GM21367 (cell line): Measurements from ENCODE around the gene SEMA3C.
"Not testable (repeated sequence)": the region's sequence is repeated elsewhere in the genome, so short reads cannot be mapped to it uniquely, and the experiment has no call there.

Experiments
- ATAC-seq: cut with Tn5 transposase; IDR thresholded peaks from one replicate; pipeline ENCODE4 v1.9.1; 2021; ENCODE audit not compliant: unreplicated experiment

The SEMA3C gene

DNA sequence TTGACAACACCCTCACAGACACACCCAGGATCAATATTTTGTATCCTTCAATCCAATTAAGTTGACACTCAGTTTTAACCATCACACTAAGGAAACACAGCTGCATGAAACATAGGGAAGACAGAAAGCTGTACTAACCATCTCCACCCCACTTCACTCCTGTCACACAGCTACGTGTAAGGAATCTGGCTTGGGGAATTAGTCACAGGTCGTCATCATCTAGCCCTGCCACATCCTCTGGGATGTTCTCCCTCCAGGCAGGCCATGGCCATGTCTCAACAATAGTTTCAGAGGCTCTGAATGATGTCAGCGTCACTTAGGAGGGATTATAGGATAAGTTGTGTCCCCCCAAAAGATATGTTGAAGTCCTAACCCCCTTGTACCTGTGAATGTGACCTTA is 10.8 kb upstream of the SEMA3C start:
- no peak for ATAC-seq

DNA sequence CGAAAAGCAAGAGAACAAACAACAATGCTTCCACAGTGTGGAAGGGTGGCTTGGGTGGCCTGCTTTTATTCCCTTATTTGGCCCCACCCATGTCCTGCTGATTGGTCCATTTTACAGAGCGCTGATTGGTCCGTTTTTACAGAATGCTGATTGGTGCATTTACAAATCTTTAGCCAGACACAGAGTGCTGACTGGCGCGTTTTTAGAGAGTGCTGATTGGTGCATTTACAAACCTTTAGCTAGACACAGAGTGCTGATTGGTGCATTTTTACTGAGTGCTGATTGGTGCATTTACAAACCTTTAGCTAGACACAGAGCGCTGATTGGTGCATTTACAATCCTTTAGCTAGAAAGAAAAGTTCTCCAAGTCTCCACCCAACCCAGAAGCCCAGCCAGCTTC is 8.1 kb upstream of the SEMA3C start:
- not testable (repeated sequence) for ATAC-seq

DNA sequence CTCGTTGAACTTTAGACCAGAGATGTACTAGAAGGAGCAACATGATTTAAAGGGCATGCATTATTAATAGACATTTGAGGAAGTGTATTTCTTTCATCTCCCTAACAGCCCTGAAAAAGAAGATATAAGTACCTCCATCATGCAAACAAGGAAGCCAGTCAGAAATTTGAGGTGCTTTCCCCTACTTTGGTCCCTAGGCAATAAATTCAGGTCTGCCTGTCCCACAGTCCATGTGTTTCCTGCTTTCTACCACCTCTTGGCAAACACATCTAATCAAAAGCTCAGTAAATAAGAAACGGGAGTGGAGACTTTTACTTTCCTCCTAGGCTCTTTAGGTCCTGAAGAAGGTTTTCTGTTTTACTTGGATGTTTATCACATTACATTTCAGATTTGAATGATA is 5.2 kb upstream of the SEMA3C start:
- ATAC-seq, result no peak

DNA sequence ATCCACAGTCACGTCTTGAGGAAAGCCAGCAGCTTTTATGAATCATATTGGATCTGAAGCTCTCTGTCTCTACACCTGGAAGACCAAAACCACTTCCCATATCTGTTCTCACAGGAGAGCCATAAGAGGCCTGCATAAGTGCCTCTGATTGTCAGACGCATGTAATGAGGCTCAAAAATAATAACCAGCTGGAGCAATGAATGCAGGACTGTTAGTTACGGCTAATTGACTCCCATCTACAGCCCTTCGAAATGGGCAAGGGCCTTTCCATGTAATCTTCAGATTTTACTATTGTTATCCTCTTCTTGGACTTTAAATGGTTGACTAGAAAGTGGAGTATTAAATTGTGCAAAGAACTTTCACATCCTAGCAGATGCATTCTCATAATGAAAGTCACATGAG is 4.4 kb upstream of the SEMA3C start:
- ATAC-seq, result no peak

DNA sequence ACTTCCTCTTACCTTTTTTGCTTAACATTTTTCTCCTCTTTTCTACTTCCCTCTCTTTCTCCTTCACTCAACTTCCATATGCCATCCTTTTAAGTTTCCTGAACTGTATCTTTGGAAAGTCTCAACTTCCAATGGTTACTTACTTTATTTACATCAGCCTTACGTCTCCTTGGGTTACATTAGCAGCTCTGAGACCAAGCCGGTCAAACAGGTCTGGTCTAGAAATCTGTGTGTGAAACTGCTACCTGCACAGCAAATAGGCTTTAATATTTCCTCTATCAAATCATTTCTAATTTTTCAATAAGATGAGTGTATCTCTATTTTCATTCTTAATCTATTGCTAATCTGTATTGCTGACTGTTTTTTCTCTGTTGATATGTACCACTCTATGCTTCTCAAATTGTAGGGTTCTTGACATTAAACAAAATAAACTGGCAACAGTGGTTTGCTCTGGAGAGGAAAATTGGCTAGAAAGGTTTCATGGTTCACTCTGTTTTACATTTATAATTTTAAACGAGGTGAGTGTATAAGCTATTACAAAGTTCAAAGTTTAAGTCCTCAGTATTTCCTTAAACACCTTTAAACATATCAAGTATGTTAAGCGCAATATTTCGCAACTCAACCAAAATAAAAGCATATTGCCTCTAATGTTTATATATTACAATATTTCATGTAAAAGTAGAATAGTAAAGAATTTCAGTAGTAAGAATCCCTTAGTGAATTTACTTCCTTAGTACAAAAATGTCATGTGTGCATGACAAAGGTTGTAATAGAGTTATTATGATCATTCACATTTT is 3.6 kb upstream of the SEMA3C start:
- no peak for ATAC-seq

DNA sequence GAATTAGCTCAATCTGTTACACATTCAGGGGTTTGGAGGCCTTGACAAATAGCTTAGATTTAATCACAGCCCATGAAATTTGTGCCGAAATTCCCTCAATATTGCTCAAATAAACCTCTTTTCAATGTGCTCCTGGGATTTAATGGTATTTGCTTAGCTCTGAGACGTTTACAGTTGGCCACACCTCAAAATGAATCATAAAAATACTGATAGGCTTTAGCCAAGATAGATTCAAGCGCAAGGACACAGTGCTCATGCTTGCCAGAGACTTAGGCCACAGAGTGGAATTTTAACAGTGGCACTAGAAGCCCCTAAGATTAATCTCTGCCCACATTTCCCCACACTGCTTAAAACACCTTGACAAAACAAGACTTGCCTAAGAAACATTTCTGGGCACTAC is 2.3 kb upstream of the SEMA3C start:
- no peak for ATAC-seq

DNA sequence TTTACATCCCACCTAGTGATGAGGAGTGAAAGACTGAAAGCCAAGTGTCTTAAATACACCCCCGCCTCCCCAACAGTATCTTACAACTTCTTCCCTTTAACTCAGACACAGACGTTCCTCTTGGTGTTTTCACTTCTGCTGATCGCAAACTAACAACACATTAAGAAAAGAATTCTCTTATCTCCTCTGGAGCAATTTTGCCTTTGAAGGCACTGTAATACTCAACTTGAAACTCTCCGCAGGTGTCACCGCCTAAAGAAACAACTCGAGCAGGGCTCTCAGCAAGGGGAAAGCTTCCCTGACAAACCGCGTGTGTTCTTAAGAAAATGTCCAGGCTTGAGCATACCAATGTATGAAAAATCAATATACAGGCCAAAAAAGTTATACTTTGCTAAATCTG is 452 bp downstream of the SEMA3C start:
- ATAC-seq, result no peak

DNA sequence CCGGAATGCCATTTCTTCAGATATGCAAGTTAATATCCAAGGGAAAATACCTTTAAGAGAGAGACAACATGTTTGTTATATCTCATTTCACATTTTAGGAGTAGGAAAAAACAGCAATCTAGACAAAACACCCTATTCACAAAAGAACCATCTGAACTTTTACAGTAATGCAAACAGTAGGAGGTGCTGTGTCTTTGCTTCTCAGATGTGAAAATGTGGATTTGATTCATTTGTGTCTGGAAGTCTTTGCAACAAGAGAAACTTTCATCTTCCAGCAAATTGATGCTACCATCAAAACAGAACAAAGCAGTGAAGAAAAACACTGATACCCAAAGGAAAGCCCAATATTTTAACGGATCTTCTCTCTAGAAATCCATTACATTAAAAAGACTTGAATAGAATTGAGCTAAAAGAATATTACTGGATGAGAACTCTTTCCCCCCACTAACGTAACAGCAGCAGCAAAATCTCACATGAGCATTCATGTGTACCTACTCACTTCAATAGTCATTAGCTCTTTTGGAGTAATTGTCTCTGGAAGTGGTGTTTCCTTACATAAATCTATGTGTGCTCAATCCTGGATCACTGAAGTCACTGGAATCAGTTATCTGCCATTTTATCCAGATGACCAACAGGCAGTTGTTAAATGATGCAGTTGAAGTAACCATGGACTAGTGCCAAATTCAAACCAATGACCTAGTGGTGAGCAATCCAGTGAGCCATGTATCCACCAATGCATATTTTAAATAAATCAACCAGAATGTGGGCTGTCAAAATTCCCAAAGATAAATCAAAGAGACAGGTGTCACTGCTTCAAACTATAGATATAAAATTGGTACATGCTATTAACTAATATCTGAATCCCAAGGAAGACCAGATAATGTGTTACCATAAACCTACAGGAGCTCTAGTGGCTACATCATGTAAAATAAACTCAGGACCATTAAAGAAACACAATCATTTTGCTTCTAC is 1.8 kb downstream of the SEMA3C start:
- no peak for ATAC-seq

DNA sequence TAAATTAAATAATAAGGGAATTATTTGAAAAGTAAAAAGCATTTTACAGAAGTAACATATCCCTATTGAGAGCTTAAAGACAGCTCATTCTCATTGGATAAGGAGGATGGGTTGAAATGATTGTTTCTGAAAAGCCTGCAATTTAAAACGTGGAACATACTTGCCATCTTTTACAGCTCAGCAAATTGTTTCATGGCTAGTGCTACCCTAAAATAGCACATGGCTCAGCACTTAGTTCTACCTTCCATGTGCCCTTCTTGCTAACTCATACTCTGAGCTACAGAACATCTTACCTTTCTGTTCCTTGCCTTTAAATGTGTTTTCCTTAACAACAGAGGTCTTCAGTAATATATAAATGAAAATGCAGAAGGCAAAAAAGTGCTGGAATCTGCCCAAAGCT is 8.6 kb downstream of the SEMA3C start:
- no peak for ATAC-seq

DNA sequence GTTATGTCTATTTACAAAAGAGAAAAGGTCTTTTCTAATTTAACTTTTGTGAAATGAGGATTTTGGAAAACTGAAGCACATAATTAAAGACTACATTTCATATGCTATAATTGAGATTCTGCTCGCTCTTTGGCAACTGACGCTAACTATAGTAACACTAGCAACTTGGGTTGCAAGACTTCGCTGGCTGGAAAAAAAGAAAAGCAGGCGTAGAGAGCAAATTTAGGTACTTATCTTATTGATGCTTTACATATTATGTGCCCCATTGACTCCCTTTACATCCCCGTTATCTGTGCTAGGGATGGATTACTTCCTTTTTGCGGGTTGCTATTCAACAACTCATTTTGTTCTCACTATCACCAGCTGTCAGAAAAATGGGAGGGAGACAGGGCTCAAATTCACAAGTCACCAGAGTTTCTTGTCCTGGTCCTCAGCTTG is 10.5 kb downstream of the SEMA3C start:
- ATAC-seq, result no peak

DNA sequence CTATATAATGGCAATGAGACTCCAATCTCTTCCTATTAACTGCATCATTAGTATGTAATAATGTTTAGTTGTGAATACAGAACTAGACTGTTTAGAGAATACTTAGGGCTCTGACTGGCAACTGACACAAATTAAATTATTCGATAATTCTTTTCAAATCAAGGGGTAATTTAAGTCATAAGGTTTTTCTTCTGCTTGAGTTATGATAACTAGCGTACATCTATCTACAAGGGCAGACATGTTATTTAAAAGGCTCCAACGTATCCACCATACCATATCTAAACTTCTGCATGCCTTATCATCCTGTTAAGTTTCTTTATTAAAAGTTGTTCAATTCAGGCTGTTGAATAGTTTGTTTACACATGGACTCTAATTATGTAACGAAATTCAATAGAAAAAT is 11.2 kb downstream of the SEMA3C start:
- ATAC-seq, result no peak

DNA sequence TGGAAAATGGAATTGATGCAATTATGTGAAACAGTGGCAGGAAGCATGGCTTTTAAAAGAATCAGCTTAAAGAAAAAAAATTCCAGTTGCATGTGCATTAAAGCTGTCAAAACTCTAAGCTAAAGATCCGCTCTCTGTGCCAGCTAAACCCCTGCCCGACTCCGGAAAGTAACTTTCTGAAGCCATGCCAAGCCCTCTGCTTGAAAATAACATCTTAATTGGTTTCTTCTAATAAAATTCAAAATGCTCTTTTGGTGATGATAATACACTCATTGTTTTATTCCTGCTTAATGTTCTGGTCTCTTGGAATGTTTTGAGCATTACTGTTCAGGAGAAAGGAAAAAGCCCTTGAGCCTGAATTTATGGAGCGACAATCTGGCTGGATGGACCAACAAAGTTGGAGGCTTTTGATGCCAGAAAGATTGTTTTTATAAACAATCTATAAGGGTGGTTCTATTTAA is 11.7 kb downstream of the SEMA3C start:
- ATAC-seq, result no peak

DNA sequence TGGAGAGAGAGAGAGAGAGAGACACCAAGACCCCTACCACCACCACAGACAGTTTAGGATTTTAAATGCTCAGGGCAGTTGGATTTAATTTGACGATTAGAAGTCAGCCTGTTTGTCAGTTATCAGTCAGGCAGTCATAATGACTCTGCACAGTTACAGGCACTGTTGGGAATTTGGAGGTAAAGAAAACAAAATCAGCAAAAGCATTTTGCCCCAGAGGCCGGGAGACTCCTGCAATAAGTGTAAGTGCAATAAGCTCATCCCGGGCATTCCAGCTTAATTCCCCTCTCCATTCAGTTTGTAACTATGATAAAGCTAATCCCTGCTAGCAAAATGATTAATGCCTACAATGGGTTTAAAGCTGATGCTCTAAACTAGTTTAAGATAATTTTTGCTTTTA is 13.5 kb downstream of the SEMA3C start:
- no peak for ATAC-seq

DNA sequence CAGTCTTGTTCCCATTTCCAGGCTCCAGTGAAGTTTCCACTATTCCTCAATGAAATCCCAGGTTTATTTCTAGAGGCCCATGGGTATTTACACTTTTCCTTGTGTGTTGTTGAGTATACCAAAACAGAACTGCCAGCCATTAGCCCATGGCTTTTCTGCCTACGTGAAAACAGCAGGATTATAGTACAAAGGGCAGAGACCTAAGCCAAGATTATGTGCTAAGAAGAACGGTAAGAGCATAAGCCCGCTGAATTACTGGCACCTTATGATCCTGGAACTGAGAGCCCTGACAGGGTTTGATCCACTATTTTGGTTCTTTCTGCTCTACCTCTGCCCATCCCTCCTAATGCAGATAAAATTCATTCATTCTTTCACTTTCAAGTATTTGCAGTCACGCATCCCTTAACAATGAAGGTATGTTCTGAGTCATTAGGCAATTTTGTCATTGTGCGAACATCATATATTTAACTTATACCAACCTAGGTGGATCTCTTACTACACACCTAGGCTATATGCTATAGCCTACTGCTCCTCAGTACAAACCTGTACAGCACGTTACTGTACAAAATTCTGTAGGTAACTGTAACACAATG is 16.0 kb downstream of the SEMA3C start:
- no peak for ATAC-seq

DNA sequence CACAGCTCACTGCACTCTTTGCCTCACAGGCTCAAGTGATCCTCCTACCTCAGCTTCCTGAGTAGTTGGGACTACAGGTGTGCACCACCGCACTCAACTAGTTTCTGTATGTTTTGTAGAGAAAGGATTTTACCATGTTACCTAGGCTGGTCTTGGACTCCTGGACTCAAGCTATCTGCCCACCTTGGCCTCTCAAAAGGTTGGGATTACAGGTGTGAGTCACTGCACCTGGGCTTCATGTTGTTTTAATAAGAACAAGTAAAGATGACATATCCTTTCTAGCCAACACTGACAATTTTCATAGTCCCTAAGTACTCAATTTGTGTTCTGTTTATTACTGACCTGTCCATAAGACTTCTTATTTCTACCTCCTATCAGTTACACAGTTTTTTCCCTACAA is 16.8 kb downstream of the SEMA3C start:
- no peak for ATAC-seq

DNA sequence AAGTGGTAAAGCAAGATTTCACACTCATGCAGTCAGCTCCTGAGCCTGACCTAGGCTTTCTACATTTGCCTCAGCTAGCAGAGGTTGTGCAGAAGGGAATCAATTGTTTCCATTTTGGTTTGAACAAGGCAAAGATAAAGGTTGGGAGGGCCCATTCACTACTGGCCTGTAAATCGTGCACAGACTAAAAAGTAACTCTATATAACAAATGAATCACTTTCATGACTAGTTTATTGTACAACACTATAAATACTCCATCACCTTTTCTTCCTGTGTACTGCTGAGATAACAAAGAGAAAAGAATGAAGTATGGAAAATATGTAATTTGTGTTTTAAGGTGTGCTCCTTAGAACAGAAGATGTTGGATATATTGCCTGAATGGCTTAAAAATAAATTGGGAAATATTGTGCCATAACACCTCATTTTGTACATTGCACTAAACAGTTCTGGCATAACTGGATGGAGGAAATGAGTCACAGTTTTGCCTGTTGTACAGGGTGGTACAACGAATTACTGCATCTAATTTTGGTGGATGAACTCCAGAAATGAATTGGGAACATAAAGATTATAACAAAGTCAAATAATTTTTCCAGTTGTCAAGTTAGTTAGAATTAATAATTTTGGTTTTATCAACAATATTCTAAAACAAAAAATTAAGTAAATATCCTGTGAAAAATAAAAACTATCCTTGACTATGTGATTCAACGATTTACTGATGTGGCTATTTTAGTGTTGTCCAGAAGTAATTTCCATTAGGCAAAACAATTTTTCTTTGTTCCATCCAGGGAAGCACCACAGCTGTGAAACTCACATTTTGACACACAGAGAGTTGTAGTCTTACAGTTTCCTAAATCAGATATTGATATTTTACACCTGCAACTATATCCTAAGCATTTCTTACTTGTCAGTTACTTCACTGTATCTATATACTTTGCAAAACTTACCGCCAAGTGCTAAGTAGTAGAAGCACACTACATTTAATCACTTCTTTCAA is 18.0 kb downstream of the SEMA3C start:
- no peak for ATAC-seq

DNA sequence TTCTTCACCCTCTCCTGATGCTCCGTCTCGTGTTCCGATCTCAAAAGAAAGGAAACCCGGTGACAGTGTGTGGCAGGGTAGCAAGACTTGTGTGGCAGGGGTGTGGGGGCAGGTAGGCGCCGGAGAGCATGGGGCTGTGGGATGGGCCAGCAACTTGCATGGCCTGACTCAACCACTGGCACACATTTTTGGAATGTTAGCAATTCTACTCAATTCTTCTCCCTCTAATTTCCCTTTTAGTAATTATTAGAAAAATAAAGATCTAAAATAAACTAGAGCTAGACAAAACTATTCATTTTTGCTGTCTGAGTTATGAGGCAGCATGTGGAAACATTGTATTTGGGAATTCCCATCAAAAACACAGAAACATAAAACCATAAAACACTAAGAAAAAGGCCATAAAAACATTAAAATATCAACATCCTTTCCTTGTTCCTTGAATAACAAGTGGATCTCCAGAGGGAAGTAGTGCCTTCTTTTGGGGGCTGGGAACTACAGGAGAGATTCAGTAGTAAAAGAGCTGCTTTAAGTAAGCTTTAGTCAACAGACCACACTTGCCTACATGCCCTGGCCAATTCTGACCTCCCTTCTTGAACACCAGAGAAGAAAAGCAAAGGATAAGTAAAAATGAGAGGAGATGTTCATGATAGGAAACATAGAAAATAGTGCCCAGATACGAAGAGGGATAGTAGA is 21.8 kb downstream of the SEMA3C start:
- ATAC-seq, result no peak

DNA sequence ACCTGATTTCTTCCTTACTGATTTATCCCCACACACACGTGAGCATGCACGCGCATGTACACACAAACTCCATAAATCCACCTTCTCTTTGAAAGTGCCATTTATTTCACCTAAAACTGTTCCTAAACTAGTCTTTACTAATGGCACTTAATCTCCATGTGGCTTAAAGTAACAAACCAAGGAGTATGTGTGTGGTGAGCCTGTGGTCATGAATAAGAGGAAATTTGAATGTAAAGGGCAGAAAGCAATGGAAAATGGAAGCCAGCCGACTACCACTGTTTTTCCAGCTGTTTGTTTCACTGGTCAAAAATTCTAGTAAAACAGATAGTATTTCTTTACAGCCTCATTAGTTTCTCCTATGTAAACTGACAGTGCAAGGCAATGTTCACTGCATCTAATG is 23.8 kb downstream of the SEMA3C start:
- ATAC-seq, result no peak

DNA sequence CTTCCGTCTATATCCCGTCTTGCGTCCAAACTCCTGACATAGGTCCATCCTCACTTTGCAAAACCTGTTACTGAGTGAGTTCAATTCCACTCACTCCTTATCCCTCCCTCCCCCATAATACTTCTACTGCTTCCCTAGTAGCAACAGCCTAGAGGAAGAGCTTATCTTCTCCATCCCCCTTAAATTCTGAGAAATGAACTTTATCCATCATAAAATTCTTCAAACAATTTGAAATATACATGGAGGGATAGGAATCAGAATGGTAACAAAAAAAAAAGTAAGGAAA is 27.6 kb downstream of the SEMA3C start:
- no peak for ATAC-seq
